ENCODE measurements around the gene ETV1. TPM values are rescaled to one million over a fixed set of nuclear protein-coding genes. Genes with fewer than 3 reads are reported as not detected.

Gene ETV1
- total RNA-seq, 1 donor = 75.7 TPM

GRCh38 chr7:13982940-13983677 lies 6.4 kb downstream of the ETV1 start:
- no peak overlapping the region for H3K4me3 ChIP-seq (ENCODE audit: low read depth, low read length)
- peak; percentile 27 for DNase-seq (ENCODE audit: low read depth)
- TF ChIP-seq CTCF (IDR thresholded peaks at IDR 0.05; ENCODE audit: insufficient read depth, low read length) = no peak

GRCh38 chr7:13981070-13981469 lies 8.4 kb downstream of the ETV1 start:
- no peak for TF ChIP-seq CTCF (IDR thresholded peaks at IDR 0.05; ENCODE audit: insufficient read depth, low read length)
- DNase-seq (ENCODE audit: low read depth) = peak; percentile 98
- H3K4me3 ChIP-seq (ENCODE audit: low read depth, low read length) = peak overlapping the region; percentile 26

GRCh38 chr7:13980474-13980873 lies 9.0 kb downstream of the ETV1 start:
- peak overlapping the region; percentile 31 for H3K4me3 ChIP-seq (ENCODE audit: low read depth, low read length)

GRCh38 chr7:13979671-13980435 lies 9.6 kb downstream of the ETV1 start:
- TF ChIP-seq CTCF (IDR thresholded peaks at IDR 0.05; ENCODE audit: insufficient read depth, low read length) = no peak
- DNase-seq (ENCODE audit: low read depth) = peak; percentile 67
- peak overlapping the region; percentile 31 for H3K4me3 ChIP-seq (ENCODE audit: low read depth, low read length)

More at GRCh38 chr7:13980474-13980873, 9.0 kb downstream of the ETV1 start:
- TF ChIP-seq CTCF (IDR thresholded peaks at IDR 0.05; ENCODE audit: insufficient read depth, low read length) = no peak
- DNase-seq (ENCODE audit: low read depth) = peak; percentile 34

GRCh38 chr7:13976594-13976993 lies 12.9 kb downstream of the ETV1 start:
- no peak for DNase-seq (ENCODE audit: low read depth)
- no peak overlapping the region for H3K4me3 ChIP-seq (ENCODE audit: low read depth, low read length)
- TF ChIP-seq CTCF (IDR thresholded peaks at IDR 0.05; ENCODE audit: insufficient read depth, low read length) = no peak

GRCh38 chr7:13965077-13965476 lies 24.4 kb downstream of the ETV1 start:
- no peak for DNase-seq (ENCODE audit: low read depth)
- no peak overlapping the region for H3K4me3 ChIP-seq (ENCODE audit: low read depth, low read length)
- TF ChIP-seq CTCF (IDR thresholded peaks at IDR 0.05; ENCODE audit: insufficient read depth, low read length) = no peak
